ENCODE data around the gene OBP2B. TPM values are rescaled to one million over a fixed set of nuclear protein-coding genes. Genes with fewer than 3 reads are reported as not detected.

The OBP2B gene
- total RNA-seq, 1 donor from 2014 or later: not detected

DNA sequence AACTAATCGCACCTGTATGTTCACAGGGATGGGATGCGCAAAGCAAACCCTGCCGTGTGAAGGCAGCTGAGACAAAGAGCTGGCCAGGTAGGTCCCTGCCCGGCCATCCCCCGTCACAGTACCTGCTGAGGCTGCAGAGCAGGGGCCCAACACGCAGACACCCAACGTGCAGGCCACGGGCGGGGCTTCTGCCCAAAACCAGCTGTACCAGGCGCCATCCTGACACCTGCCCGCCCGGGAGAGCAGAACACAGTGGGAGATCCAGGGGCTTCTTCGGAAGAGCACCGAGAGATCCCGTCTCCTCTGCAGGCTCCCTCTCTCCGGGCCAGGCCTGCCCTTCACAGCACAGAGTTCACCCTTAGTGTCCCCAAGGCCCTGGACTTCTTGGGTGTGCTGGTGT is 37.5 kb upstream of the OBP2B start:
- H3K9me3 Mint-ChIP-seq: no peaks in the 10 kb centered on the region
- DNase-seq (ENCODE audit: extremely low spot score, unreplicated experiment): peak; percentile 60
- no peaks in the 10 kb centered on the region for H3K36me3 Mint-ChIP-seq
- no peaks in the 10 kb centered on the region for H3K27me3 Mint-ChIP-seq
- no peak overlapping the region for H3K4me3 Mint-ChIP-seq
- TF ChIP-seq, protein P1, sequence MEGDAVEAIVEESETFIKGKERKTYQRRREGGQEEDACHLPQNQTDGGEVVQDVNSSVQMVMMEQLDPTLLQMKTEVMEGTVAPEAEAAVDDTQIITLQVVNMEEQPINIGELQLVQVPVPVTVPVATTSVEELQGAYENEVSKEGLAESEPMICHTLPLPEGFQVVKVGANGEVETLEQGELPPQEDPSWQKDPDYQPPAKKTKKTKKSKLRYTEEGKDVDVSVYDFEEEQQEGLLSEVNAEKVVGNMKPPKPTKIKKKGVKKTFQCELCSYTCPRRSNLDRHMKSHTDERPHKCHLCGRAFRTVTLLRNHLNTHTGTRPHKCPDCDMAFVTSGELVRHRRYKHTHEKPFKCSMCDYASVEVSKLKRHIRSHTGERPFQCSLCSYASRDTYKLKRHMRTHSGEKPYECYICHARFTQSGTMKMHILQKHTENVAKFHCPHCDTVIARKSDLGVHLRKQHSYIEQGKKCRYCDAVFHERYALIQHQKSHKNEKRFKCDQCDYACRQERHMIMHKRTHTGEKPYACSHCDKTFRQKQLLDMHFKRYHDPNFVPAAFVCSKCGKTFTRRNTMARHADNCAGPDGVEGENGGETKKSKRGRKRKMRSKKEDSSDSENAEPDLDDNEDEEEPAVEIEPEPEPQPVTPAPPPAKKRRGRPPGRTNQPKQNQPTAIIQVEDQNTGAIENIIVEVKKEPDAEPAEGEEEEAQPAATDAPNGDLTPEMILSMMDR (conservative IDR thresholded peaks at IDR 0.05): no peak
- H3K27ac Mint-ChIP-seq: no peak overlapping the region
- peaks cover 19% of the 10 kb centered on the region for H3K4me1 Mint-ChIP-seq (ENCODE audit: unreplicated experiment)

DNA sequence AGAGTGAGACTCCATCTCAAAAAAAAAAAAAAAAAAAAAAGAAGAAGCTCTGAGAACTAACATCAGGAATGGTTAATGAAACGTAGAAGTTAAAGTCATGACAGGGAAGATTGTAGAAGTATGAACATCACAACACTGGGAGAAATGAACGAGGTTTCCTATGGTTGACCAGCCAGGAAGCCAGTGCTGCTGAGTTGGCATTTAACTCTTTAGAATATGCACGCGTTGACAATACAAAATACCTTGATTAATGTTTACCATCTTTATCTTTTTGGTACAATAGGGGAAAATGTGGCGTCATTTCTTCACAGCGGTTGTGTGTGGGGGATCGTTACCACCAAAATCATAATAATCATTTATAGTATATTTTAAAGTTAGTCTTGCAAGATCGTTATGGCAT is 33.9 kb upstream of the OBP2B start:
- Mint-ChIP-seq H3K27me3 (no peaks in the 10 kb centered on the region), H3K4me3 (no peak overlapping the region), H3K27ac (no peak overlapping the region), H3K9me3 (no peaks in the 10 kb centered on the region), H3K36me3 (no peaks in the 10 kb centered on the region), H3K4me1 (ENCODE audit: unreplicated experiment) (peaks cover 6% of the 10 kb centered on the region)
- no peak for DNase-seq (ENCODE audit: extremely low spot score, unreplicated experiment)
- TF ChIP-seq, protein P1 (conservative IDR thresholded peaks at IDR 0.05): no peak

DNA sequence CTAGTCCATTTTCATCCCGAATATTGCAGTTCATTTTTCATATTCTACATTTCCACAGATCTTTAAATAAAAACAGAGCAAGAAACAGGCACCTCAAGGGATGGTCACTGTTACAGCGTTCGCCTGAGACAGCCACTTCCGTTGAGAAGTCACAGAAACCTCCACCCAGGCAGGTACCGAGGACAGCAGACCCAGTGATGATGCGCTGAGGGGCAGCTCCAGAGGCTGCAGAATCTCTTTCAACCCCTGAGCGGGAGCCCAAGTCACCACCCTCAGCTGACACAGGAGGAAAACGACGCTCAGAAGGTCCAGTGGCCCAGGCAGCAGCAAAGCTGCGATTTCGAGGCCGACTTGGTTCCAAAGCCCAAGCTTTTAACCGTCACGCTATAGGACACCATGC is 33.2 kb upstream of the OBP2B start:
- H3K27me3 Mint-ChIP-seq: no peaks in the 10 kb centered on the region
- H3K4me3 Mint-ChIP-seq: no peak overlapping the region
- H3K36me3 Mint-ChIP-seq: no peaks in the 10 kb centered on the region
- H3K9me3 Mint-ChIP-seq: no peaks in the 10 kb centered on the region
- peaks cover 14% of the 10 kb centered on the region for H3K4me1 Mint-ChIP-seq (ENCODE audit: unreplicated experiment)
- no peak overlapping the region for H3K27ac Mint-ChIP-seq
- TF ChIP-seq, protein P1 (conservative IDR thresholded peaks at IDR 0.05): no peak
- DNase-seq (ENCODE audit: extremely low spot score, unreplicated experiment): no peak

DNA sequence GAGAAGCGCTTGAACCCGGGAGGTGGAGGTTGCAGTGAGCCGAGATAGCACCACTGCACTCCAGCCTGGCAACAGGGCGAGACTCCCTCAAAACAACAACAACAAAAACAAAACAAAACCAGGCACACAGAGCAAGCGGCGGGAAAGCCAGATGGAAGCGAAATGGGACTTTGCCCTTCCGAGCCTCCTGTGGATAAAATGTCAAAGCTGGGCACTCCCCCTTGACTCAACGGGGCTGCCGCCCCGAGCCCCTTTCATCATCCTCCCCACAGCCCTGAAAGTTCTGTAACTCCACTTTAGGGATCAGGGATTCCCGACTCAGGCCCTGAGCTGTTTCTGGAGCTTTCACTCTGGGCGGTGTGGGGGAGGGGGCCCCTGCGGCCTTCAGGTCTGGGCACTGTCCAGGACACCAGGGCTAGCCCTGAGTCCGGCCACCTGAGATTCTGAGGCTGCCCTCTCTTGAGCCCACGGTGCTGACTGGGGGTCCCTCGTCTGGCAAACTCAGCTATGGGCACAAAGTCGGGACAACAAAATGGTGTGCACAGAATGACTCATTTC is 30.6 kb upstream of the OBP2B start:
- no peak overlapping the region for H3K27ac Mint-ChIP-seq
- no peaks in the 10 kb centered on the region for H3K27me3 Mint-ChIP-seq
- H3K36me3 Mint-ChIP-seq: no peaks in the 10 kb centered on the region
- TF ChIP-seq, protein P1 (conservative IDR thresholded peaks at IDR 0.05): no peak
- H3K4me3 Mint-ChIP-seq: peak overlapping the region; percentile 82
- no peak for DNase-seq (ENCODE audit: extremely low spot score, unreplicated experiment)
- H3K9me3 Mint-ChIP-seq: no peaks in the 10 kb centered on the region
- H3K4me1 Mint-ChIP-seq (ENCODE audit: unreplicated experiment): peaks cover 17% of the 10 kb centered on the region

DNA sequence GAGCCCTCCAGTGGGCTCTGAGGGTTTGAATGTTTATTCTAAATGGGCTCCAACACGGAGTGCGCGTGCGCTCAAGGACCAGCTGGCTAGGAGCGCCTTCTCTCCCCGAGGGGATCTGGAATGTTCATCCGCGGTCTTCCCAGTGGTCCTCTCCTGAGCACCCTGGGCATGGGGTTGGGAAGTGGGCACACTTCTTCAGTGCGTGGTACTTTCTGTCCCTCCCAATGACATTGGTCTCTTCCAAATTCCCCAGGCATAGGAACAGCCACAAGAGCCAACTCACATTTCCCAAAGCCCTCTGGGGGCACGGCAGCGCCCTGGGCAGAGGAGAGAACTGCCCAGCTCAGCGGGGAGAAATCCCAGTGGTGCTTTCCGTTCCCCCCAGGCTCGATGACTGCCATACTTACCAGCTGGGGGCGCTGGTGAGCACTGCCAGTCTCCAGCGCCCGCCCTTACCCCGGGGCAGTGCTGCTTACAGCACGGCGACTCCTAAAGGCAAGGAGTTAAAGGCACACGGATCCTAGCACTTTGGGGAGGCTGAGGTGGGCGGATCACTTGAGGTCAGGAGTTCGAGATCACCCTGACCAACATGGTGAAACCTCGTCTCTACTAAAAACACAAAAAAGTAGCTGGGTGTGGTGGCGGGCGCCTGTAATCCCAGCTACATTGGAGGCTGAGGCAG is 29.9 kb upstream of the OBP2B start:
- H3K4me3 Mint-ChIP-seq: peak overlapping the region; percentile 82
- peak overlapping the region; percentile 76 for H3K27ac Mint-ChIP-seq
- H3K27me3 Mint-ChIP-seq: no peaks in the 10 kb centered on the region
- peaks cover 17% of the 10 kb centered on the region for H3K4me1 Mint-ChIP-seq (ENCODE audit: unreplicated experiment)
- H3K9me3 Mint-ChIP-seq: no peaks in the 10 kb centered on the region
- TF ChIP-seq, protein P1 (conservative IDR thresholded peaks at IDR 0.05): peak; percentile 85
- no peak for DNase-seq (ENCODE audit: extremely low spot score, unreplicated experiment)
- H3K36me3 Mint-ChIP-seq: no peaks in the 10 kb centered on the region
